ENCODE data around the gene ALPL.

GRCh38 chr1:21541835-21542234 is 32.6 kb downstream of the ALPL start:
- TF ChIP-seq CTCF (conservative IDR thresholded peaks at IDR 0.05) (no peak), EZH2 (IDR thresholded peaks at IDR 0.05; ENCODE audit: low read depth) (no peak)
